Thyroid gland (tissue), 4 donors: ENCODE results near the gene NUDCD3.

ENCODE experiments used
- POLR2A ChIP-seq, 2 donors: fragments of 450-650 bp; IDR thresholded peaks; one replicate each; pipeline ENCODE4 v1.6.1; 2017; ENCODE audit warnings: antibody characterized with exemption in 2 of 2, mild to moderate bottlenecking in 2 of 2, moderate library complexity in 1 of 2
- TF ChIP-seq, protein P1 (sequence below), 6 experiments: fragments of 200-600 bp in 3 of 6; fragments of 450-650 bp in 3 of 6; sonication (generic) in 3 of 6; IDR thresholded peaks; one replicate each; pipeline ENCODE4 v1.5.1; 2016 to 2019; ENCODE audit warnings: antibody characterized with exemption in 6 of 6, mild to moderate bottlenecking in 2 of 6, inconsistent platforms in 1 of 6, moderate library complexity in 1 of 6

DNA sequence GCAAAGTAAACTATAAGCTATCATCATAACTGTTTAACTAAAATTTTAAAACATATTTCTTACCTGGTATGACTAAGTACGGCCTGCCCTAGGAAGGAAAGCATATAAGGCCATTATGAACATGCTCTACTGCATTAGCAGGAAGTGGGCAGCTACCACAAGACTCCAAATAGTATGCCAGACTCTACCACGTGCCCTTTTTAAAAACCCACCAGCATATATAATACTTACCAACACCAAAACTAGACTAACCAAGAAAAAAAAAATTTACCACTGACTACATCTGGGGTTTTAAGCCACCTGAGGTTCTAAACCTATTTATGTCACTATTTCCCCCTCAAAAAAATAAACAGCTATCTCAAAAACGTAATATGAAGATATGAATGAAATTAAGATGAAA, 30.1 kb downstream of the NUDCD3 start:
- TF ChIP-seq, protein P1, sequence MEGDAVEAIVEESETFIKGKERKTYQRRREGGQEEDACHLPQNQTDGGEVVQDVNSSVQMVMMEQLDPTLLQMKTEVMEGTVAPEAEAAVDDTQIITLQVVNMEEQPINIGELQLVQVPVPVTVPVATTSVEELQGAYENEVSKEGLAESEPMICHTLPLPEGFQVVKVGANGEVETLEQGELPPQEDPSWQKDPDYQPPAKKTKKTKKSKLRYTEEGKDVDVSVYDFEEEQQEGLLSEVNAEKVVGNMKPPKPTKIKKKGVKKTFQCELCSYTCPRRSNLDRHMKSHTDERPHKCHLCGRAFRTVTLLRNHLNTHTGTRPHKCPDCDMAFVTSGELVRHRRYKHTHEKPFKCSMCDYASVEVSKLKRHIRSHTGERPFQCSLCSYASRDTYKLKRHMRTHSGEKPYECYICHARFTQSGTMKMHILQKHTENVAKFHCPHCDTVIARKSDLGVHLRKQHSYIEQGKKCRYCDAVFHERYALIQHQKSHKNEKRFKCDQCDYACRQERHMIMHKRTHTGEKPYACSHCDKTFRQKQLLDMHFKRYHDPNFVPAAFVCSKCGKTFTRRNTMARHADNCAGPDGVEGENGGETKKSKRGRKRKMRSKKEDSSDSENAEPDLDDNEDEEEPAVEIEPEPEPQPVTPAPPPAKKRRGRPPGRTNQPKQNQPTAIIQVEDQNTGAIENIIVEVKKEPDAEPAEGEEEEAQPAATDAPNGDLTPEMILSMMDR (IDR thresholded peaks at IDR 0.05) = no peak
- no peak for TF ChIP-seq POLR2A (IDR thresholded peaks at IDR 0.05)
